Body of pancreas (tissue), 4 donors: ENCODE measurements around the gene HCST.

Source experiments
- CTCF ChIP-seq, 7 experiments: fragments of 450-650 bp in 4 of 7; fragments of 200-600 bp in 3 of 7; sonication (generic) in 3 of 7; IDR thresholded peaks; one replicate each; pipeline ENCODE4 v1.5.1; 2016 to 2019; ENCODE audit warnings: antibody characterized with exemption in 7 of 7
- POLR2A ChIP-seq, 3 donors: fragments of 450-650 bp; IDR thresholded peaks; one replicate each; pipeline ENCODE4 v1.6.1; 2016; ENCODE audit warnings: antibody characterized with exemption in 3 of 3, mild to moderate bottlenecking in 2 of 3

- no peak for TF ChIP-seq CTCF (IDR thresholded peaks at IDR 0.05)
- no peak for TF ChIP-seq POLR2A (IDR thresholded peaks at IDR 0.05)
Measured at GRCh38 chr19:35874392-35874930, 27.9 kb upstream of the HCST start.
